GM21786 (cell line): ENCODE measurements around the gene MXRA7.
A peak's percentile ranks its signal among the peaks of the same experiment; 100 is the strongest.

Experiments used
- ATAC-seq: cut with Tn5 transposase; IDR thresholded peaks from one replicate; pipeline ENCODE4 v1.9.1; 2021; ENCODE audit not compliant: unreplicated experiment

MXRA7 gene

DNA sequence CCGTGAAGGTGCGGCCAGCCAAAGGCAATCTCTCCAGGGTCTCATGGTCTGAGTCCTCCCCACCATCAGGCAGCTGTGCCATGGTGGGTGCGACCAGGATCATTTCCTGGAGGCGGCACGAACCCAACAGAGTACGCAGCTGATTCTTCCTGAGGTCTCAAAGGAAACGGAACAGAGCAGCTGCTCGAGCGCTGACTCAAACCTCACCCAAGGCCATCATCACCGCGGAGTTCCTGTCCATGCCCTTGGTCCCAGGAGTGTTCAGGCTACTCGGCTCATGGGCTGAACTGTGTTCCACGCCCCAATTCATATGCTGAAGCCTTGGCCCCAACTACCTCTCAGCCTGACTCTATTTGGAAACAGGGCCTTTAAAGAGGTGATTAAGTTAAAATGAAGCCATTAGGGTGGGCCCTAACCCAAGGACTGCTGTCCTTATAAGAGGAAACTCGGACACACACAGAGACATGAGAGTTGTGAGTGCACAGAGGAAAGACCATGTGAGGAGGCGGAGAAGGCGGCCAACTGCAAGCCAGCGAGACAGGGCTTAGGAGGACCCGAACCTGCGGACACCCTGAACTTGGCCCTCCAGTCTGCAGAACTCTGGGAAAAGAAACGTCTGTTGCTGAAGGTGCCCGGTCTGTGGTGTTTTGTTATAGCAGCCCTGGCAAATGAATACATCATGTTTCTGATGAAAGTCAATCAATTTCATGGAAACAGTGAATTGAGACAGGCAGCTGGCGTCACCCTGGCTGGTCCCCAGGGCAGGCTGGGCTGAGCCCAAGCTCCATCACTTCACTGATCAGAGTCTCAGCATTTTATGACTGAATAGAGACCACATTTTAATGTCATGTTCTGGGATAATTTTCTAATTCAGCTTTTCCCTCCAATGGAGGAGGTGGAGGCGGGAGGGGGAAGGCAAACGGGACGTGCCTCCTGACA, 13.7 kb downstream of the MXRA7 start:
- peak; percentile 60 for ATAC-seq

DNA sequence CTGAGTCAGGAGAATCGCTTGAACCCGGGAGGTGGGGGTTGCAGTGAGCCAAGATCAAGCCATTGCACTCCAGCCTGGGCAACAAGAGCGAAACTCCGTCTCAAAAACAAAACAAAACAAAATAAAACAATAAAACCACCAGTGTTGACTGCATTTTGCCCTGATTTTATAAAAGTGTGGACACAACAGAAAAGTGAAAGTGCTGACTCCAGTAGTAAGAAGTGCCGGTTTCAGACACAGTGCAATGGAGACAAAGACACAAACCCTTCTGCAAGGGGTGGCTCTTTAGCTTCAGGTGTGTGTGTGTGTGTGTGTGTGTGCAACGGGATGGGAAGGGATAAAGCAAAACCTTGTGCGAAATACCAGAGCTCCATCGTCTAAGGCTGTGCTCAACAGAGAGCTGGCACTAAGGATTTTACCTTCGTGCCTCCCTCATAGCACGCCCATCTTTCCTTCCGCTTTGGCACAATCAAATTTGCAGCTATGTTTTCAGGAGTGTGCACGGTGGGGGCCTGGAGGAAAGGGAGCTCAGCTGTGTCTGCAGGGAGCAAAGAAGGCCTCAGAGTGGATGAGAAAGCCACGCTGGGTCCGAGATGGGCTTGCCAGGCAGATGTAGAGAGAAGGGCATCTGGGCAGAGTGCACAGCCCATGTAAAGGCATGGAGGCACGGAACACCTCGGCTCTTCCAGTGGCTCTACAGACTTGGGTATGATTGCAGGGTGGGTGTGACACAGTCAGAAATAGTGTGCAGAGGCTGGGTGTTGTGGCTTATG, 15.5 kb downstream of the MXRA7 start:
- ATAC-seq, result no peak

DNA sequence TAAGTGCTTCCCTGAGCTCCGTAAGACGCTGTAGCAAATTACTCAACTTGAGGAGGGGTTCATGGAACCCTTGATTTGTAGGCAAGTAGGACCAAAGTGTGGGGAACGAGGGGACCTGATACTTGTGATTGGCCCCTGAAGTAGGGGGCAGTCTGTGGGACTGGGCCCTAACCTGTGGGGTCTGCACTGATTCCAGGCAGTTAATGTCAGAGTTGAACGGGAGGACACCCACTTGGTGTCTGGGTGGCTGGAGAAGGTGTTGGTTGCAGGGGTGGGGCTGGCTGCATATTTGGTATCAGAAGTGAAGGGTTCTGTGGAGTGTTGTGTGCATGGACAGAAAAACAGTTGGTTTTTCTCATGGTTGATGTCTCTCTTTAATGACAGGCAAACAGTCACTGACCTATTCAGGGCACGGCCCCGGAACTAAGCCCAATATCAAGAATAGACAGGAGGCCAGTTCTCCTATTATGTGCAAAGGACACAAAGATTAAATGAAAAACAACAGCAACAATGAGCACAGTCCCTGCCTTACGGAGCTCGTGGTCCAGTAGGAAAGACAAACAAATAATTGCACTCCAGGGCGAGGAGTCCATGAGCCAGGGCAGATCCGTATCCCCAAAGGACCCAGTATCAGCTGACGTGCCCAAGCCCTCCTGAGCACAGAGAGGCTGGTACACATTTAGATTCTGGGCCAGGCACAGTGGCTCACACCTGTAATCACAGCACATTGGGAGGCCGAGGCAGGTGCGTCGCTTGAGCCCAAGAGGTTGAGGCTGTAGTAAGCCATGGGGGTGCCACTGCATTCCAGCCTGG, 19.2 kb downstream of the MXRA7 start:
- no peak for ATAC-seq

DNA sequence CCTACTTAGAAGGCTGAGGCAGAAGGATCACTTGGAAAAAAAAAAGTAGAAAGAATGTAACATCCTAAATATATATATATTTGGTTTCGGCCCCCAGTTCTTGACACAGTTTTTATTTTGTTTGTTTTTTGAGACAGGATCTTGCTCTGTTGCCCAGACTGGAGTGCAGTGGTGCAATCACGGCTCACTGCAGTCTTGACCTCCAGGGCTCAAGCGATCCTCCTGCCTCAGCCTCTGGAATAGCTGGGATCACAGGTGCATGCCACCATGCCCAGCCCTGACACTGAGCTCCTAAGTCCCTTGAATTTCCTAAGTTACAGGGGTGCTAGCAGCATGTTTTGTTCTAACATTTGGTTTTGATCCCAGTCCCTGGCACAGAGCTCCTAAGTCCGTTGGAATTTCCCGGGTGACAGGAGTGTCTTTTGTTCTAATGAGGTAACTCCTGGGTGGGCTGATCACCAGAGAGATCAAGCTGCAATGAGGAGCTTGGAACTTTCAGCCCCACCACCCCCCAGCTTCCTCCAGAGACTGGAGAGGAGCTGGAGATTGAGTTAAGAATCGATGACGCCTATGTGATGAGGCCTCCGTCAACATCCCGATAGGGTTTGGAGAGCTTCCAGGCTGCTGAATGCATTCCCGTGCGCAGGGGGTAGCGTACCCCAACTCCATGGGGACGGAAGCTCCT, 20.0 kb downstream of the MXRA7 start:
- ATAC-seq, result no peak

DNA sequence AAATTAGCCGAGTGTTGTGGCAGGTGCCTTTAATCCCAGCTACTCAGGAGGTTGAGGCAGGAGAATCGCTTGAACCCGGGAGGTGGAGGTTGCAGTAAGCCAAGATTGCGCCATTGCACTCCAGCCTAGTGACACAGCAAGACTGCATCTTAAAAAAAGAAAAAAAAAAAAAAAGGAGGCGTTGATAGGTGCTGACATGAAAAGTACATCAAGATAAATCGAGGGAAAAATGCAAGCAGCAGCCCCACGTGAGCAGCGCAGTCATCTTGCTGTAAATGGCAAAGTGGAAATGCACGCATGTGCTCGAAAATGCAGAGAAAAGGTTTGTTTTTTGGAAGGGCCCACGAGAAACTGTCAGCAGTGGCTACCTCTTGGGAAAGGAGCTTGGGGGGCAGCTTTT, 20.9 kb downstream of the MXRA7 start:
- no peak for ATAC-seq

DNA sequence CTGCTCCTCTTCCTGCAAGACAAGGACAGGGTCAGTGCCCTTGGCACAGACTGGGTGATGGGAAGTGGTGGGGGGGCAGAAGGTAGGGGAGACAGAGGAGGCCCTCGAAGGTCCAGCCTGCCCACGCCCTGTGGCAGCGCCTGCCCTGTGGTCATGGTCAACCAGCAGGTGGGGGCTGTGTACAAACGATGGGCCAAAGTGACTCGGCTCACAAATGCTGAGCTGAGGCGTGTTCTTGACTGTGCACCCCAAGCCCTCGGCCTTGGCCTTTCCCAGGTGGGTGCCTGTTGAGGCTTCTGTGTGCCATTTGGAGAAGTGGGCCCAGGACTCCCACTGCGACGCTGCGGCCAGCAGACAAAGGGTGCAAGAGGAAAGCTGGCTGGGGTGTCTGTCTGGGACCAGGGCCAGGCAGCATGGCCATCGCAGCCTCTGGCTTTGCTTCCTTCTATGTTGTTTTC, 22.6 kb downstream of the MXRA7 start:
- ATAC-seq, result no peak

DNA sequence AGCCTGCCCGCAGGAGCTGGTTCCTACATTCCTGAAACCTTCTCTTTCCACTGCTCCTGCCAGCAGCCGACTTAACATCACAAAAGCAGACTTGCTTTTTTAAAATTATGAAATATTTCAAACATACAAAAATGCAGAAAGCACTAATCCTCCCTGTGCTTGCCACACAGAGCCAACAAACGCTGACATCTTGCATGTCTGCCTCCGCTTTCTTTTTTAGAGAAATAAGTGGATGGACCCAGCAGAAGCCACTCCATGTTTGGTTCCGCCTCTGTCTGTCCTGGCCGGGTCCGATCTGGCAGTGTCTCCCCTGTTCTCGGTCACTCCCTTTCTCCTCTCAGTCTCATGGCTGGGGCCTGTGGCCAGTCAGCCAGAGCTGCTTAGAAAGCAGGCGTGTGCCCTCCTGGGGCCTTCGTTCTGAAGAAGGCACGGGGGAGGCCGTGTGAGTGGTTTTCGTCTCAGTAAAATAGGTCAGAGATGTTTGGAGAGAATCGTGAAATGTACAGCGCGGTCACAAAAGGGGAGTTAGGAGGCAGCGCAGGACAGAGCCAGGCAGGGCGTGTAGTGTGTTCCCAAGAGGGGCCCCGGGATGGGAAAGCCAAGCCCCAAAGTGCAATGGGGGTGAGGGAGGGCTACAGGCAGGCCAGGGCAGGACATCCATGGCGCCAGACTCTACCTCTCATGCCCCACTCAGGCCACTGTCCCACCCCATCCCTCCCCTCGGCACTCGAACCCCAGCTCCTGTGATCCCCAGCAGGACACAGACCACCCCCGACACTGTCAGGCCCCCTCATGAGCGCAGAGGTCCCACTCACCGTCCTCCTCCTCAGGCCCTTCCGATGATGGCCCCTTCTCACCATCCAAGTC, 23.2 kb downstream of the MXRA7 start:
- ATAC-seq, result no peak

DNA sequence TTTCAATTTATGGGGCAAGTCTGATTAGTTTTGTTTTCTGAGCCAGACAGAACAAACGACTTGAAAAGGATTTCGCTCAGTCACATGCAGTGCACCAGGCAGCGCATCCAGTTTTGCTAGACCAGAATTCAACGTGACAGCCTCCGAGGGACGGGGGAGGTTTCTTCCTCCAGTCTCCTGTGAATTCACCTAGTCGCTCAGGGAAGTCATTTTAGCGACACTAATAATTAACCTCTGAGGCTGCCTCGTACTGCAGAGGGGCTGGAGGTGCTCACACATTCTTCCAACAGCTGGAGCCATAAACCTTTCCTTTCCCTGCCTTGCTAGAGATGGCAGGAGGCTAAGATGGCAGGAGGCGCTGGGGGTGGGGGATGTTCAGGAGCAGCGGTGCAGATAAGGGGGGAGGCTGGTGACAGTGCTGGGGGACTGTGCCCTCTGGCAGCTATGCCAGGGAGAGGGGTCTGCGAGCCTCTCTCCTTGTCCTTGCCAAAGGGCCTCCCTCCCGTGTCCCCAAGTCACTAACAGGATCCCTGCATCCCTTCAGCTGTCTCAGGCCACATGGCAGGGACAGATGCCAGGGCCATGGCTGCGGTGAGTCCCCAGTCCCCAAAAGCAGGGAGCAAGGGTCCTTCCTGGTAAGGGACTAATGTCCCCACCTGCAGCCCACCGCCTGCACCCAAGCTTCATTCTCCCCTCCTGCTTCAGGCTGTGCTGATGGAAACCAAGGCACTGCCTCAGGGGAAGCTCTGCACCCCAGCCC, 24.0 kb downstream of the MXRA7 start:
- no peak for ATAC-seq

DNA sequence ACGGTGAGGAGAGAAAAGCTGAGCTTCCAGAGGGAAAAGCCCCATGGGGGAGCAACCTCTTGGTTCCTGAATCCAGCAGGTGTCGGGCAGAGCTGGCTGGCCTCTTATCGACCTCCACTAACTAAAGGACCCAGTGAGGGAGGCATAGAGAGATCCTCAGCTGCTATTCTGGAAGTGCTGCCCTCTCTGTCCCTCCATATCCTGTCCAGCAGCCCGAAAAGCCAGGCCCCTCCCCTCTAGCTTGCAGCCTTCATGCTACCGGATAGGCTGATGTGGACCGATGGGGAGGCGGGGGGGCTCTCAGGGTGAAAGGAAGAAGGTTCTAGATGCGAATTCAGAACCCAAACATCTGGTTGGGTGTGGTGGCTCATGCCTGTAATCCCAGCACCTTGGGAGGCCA, 24.9 kb downstream of the MXRA7 start:
- no peak for ATAC-seq

DNA sequence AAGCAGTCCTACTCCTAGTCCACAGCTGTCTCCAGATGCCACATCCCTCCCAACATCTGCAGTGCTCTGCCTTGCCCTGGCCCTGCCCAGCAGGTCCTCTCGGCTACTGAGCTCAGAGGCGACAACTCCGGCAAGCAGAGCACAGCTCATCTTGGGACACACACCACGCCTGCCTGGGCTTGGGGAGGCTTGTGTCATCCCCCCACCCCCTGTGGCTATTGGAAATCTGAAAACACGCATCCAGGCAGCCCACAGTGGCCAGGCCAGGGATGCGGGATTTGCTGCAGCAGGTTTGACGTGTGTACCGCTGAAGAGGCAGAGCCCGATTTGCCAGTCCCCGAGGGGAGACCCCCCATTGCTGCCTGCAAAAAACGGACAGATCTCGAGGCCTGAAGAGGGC, 25.4 kb downstream of the MXRA7 start:
- no peak for ATAC-seq

DNA sequence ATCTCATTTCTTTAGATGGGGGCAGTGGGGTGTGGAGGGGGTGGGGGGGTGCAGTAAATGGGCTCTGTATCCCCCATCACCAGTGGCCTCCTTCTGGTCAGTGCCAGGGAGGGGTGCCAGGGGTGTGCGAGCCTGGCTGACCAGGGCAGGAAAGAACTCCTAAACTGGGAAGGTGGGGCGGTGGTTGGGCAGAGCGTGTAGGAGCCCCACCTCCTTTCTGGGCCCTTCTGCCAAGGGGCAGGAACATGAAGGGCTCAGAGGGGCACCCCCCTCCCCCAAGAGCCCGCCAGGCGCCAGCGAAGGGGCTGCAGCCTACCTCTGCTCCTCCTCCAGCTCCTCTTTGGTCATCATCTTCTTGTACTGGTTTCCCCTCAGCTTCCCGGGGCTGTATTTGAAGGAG, 26.0 kb downstream of the MXRA7 start:
- ATAC-seq, result no peak

DNA sequence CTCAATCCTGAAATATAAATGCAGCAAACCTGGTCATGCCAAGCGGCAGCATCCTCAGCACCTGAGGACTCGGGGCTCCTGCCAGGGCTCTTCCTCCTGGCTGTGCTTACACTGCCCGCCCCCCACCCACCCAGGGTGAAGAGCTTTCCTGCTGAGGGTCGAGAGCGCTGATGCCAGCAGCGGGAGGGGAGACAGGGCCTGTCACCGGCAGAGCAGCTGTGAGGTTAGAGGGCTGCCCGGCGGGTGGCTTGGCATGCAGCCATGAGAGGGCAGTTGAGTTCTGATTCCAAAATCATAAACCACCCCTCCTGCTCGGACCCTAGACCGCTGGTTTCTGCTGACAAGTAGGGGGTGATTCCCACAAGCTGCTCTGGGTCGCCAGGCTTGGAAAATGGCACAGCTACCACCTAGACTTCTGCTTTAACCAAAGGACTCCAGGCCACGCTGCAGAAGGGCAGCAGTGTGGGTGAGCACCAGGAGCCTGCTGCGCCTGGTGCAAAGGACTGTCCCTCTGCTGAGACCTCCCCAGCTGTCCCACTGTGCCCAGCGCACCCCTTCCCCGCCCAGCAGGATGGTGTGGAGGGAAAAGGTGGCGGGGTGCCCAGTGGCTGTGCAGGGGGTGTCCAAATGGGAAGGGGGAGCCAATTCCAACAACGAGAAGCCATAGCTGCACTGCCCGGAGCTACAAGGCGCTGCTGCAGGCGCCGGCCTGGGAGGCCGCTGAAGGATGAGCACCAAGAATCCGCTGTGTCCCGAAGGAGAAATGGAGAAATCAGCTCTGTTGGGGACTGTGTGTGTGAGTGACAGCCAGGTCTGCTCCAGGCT, 26.6 kb downstream of the MXRA7 start:
- no peak for ATAC-seq

DNA sequence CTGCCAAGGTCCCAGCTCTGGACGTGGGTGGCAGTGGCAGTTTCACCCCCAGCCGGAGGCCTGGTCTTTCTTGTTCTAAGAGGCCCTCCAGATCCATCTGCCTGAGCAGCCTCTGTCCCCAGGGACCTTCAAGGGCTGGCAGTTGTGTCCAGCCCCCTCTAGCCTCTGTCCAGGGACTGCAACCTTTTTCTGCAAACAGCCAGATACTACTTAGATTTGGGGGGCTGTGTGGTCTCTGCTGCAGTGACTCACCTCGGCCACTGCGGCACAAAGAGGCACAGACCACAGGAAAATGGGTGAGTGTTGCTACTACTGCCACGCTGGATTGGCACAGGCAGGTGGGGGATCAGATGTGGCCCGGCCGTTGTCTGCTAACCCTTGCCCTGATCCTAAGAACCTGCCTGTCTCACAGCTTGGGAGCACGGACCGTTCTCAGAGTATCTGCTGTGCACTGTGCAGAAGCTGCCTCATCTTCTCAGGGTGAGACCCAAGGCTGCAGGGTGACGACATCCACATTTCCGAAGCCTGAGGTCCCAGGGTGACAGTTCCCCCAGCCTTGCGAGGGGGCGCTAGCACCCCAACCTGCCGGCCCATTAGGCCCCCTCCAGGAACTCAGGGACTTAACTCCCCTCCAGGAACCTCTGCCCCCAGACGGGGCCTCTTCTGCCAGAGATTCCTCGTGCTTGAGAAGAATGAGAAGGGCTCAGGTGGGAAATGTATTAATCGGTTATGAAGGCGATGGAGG, 27.6 kb downstream of the MXRA7 start:
- no peak for ATAC-seq

DNA sequence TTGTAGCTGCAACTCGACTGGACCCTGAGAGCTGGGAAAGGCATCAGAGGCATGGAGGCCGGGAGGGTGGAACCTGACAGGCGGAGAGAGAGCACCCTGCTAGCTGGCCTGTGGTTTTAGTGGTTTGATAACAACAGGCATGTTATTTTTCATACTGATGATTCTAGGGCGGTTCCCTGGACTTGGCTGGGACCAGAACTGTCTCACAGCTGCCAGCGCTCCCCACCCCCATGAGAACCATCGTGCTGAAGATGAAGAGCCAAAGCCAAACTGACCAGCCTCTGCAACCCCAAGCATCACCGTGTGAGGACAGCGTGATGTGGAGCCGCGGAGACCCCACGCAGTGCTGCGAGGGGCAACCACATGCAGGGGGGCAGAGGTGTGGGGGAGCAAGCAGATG, 28.5 kb downstream of the MXRA7 start:
- no peak for ATAC-seq

DNA sequence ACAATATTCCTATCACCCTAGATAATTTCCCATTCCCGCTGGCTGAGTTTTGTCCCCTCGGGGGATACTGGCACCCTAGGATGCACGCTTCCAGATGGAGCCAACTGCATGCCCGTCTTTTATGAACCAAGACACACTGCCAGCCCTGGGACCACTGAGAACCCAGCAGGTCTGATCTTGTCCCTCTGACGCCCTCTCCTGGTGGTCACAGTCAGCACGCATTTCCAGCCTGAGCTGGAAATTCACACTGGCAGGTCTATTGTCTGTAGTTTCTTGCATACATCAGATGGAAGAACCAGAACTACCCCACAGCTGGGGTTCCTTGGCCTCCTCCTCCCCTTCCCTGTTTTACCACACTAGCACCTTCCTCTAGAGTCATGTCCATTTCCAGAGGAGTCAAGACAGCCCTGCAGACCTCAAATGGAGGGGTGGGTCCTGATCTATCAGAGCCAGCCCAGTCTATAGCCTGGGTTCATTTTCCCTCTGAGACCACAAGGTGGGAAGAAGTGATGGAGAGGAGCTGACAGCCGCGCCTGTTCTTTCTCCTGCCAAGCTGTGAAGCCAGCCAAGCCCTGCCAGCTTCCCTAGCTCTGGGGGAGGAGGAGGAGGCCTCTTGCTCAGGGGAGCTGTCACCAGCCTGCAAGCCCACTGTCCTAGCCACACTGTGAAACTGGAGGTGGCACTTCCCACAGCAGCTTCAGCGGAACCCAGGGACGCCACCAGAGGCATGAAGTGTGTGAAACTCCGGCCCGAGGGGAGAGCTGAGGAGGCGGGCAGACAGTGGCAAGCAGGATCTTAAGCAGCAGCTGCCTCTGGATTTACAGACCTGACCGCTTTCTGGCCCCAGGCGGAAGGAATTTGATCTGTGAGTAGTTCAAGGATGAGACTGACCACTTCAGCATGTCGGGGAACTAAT, 29.3 kb downstream of the MXRA7 start:
- no peak for ATAC-seq

DNA sequence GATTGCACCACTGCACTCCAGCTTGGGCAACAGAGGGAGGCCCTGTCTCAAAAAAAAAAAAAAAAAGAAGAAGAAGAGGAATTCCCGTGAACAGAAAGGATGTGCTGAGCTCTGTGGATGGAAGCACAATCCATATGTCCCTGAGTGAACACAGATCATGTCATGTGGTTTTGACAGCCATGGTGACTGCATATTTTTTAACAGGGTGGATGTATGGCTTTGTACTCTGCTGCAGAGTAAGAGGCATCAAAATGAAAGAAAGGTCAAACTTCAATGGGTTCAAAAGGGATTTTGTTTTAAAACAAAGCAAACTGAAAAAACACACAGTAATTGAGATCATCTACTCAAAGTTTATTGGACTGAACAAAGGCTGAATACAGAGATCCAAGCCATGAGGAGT, 31.5 kb downstream of the MXRA7 start:
- no peak for ATAC-seq
